Measurements from ENCODE around the gene UBQLN4. TPM values are rescaled to one million over a fixed set of nuclear protein-coding genes. Genes with fewer than 3 reads are reported as not detected.

UBQLN4 gene
- 10 to 100 TPM; 19.5 to 32.1 (median 22.8) TPM for total RNA-seq

- WGBS, 2 donors: 0% methylated on average over 26 to 33 of the region's 49 CpGs
- peaks cover 0 to 42% (median 6%) of the 10 kb centered on the region in 4 donors for H3K4me1 ChIP-seq
- H3K27ac ChIP-seq: peak within 1 kb of the TSS; percentile 86 to 98 (median 93)
- H3K4me3 ChIP-seq: peak within 1 kb of the TSS; percentile 84 to 97 (median 96)
- H3K9me3 ChIP-seq: no peaks in the 10 kb centered on the region
- peak; percentile 72 to 73 for DNase-seq (ENCODE audit: low spot score in 2 of 2)
- no peaks in the 10 kb centered on the region for H3K27me3 ChIP-seq
- TF ChIP-seq CTCF (IDR thresholded peaks at IDR 0.05): peak; percentile 72 to 86 (median 76)
- peak in 1 of 2 donors; percentile 14 for TF ChIP-seq POLR2A (IDR thresholded peaks at IDR 0.05)
- TF ChIP-seq EP300 (IDR thresholded peaks at IDR 0.05): no peak
- H3K36me3 ChIP-seq: peaks cover 0 to 50% (median 5%) of the 10 kb centered on the region in 3 donors
These were observed at the start of gene UBQLN4 for GRCh38 chr1:156053768-156054499. Gene UBQLN4, minus strand, starts transcription at chr1:156053798. Its CDS starts 97 bp downstream, at chr1:156053701.

GRCh38 chr1:156102633-156103511, 49.3 kb upstream of the UBQLN4 start:
- peak overlapping the region; percentile 93 to 97 (median 96) for H3K27ac ChIP-seq
- no peak overlapping the region for H3K4me3 ChIP-seq
- DNase-seq (ENCODE audit: low spot score in 2 of 2): no peak
- H3K9me3 ChIP-seq: no peaks in the 10 kb centered on the region
- no peaks in the 10 kb centered on the region for H3K36me3 ChIP-seq
- H3K4me1 ChIP-seq: peaks cover 8 to 75% (median 55%) of the 10 kb centered on the region in 4 donors
- 49 to 52% methylated on average over 16 of the region's 16 CpGs for WGBS, 2 donors
- H3K27me3 ChIP-seq: no peaks in the 10 kb centered on the region
- TF ChIP-seq EP300 (IDR thresholded peaks at IDR 0.05): no peak
- TF ChIP-seq POLR2A (IDR thresholded peaks at IDR 0.05): no peak
- peak in 1 of 5 experiments; percentile 12 for TF ChIP-seq CTCF (IDR thresholded peaks at IDR 0.05)

- no peaks in the 10 kb centered on the region for H3K27me3 ChIP-seq
- no peak for DNase-seq (ENCODE audit: low spot score in 2 of 2)
- no peaks in the 10 kb centered on the region for H3K9me3 ChIP-seq
- no peak overlapping the region for H3K4me3 ChIP-seq
- no peak for TF ChIP-seq EP300 (IDR thresholded peaks at IDR 0.05)
- TF ChIP-seq CTCF (IDR thresholded peaks at IDR 0.05): no peak
- no peak for TF ChIP-seq POLR2A (IDR thresholded peaks at IDR 0.05)
- H3K36me3 ChIP-seq: no peaks in the 10 kb centered on the region
- H3K4me1 ChIP-seq: peaks cover 8 to 75% (median 55%) of the 10 kb centered on the region in 4 donors
- H3K27ac ChIP-seq: peak overlapping the region in 2 of 4 donors; percentile 96 to 97
- WGBS, 2 donors: 56 to 68% methylated on average over 6 of the region's 6 CpGs
These were observed 48.3 kb upstream of the UBQLN4 start for GRCh38 chr1:156101880-156102279.

- DNase-seq (ENCODE audit: low spot score in 2 of 2): no peak
- Histone ChIP-seq H3K9me3 (no peaks in the 10 kb centered on the region), H3K4me3 (no peak overlapping the region), H3K4me1 (peaks cover 8 to 78% (median 59%) of the 10 kb centered on the region in 4 donors), H3K27ac (peak overlapping the region in 2 of 4 donors; percentile 96 to 97), H3K27me3 (no peaks in the 10 kb centered on the region), H3K36me3 (no peaks in the 10 kb centered on the region)
- TF ChIP-seq POLR2A (IDR thresholded peaks at IDR 0.05): no peak
- no peak for TF ChIP-seq EP300 (IDR thresholded peaks at IDR 0.05)
- no peak for TF ChIP-seq CTCF (IDR thresholded peaks at IDR 0.05)
- 58 to 60% methylated on average over 4 of the region's 4 CpGs for WGBS, 2 donors
These were observed 46.8 kb upstream of the UBQLN4 start for GRCh38 chr1:156100205-156100995.

Data from tibial nerve (tissue), 4 donors.